HG03354 (cell line): Measurements from ENCODE around the gene ZNF101.
"Not testable (repeated sequence)": the region's sequence is repeated elsewhere in the genome, so short reads cannot be mapped to it uniquely, and the experiment has no call there.

Source experiments
- ATAC-seq: cut with Tn5 transposase; IDR thresholded peaks from one replicate; pipeline ENCODE4 v1.9.1; 2021; ENCODE audit warnings: mild to moderate bottlenecking; ENCODE audit not compliant: unreplicated experiment, poor library complexity, severe bottlenecking

Gene ZNF101

GRCh38 chr19:19697589-19697988 lies 28.9 kb downstream of the ZNF101 start:
- ATAC-seq, result no peak

DNA sequence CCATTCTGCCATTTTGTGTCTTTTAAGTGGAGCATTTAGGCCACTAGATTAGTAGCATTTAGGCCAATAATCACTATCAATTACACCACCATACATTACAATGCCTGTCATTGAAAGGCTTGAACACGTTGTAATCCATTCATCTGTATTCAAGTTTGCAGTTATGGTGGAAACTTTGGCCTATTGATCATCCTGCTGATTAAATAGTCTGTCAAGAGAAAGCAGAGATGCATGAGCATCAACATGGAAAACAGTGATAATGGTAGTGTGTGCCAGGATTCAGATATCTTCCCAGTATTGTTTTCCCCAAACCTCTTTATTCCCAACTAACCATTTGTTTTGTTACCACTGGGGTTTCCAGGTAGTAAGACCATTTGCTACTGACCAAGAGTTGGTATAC lies 31.9 kb downstream of the ZNF101 start:
- not testable (repeated sequence) for ATAC-seq

GRCh38 chr19:19704836-19705235 lies 36.2 kb downstream of the ZNF101 start:
- no peak for ATAC-seq

DNA sequence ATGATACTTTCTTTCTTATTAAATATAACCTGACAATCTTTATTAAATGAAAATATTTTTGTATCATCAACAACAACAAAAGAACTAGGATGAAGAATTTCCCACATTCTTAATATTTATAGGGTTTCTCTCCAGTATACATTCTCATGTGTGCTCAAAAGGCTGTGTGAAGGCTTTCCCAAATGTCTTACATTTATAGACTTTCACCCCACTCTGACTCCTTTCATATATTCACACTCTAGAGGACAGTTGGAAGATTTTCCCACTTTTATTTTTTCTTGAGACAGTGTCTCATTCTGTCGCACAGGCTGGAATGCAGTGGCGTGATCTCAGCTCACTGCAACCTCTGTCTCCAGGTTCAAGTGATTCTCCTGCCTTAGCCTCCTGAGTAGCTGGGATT lies 41.9 kb downstream of the ZNF101 start:
- ATAC-seq, result no peak

DNA sequence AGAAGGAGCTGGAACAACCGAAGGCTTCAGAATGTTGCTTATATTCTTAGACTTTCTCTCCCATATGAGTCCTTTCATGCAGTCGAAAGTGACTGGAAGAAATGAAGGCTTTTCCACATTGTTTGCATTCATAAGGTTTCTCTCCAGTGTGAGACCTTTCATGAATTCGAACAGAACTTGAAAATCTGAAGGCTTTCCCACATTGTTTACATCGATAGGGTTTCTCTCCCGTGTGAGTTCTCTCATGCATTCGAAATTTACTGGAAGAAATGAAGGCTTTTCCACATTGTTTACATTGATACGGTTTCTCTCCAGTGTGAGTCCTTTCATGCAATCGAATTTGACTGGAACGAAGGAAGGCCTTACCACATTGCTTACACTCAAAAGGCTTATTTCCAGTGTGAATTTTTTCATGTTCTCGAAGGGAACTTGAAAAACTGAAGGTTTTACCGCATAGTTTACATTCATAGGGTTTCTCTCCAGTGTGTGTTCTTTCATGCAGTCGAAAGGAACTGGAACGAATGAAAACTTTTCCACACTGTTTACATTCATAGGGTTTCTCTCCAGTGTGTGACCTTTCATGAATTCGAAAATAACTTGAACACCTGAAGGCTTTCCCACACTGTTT lies 42.8 kb downstream of the ZNF101 start:
- ATAC-seq, result no peak

GRCh38 chr19:19711934-19712828 lies 43.5 kb downstream of the ZNF101 start:
- ATAC-seq, result no peak

- ATAC-seq, result no peak
Measured at GRCh38 chr19:19719798-19720197, 51.2 kb downstream of the ZNF101 start.

DNA sequence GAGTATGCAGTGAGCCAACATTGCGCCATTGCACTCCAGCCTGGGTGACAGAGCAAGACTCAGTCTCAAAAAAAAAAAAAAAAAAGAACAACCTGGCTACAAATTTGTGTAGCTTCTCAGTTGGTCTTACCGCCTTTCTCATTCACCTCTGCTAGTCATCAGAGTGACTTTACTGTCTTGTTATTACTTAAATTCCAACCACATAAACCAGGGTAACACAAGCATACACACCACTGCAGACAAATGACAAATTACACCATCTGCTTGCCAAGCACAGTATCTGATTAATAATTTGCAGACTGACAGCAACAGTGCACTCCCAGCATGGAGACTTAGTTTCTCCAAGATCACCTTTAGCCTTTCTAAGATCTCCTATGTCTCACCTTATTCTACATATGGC lies 53.3 kb downstream of the ZNF101 start:
- no peak for ATAC-seq

DNA sequence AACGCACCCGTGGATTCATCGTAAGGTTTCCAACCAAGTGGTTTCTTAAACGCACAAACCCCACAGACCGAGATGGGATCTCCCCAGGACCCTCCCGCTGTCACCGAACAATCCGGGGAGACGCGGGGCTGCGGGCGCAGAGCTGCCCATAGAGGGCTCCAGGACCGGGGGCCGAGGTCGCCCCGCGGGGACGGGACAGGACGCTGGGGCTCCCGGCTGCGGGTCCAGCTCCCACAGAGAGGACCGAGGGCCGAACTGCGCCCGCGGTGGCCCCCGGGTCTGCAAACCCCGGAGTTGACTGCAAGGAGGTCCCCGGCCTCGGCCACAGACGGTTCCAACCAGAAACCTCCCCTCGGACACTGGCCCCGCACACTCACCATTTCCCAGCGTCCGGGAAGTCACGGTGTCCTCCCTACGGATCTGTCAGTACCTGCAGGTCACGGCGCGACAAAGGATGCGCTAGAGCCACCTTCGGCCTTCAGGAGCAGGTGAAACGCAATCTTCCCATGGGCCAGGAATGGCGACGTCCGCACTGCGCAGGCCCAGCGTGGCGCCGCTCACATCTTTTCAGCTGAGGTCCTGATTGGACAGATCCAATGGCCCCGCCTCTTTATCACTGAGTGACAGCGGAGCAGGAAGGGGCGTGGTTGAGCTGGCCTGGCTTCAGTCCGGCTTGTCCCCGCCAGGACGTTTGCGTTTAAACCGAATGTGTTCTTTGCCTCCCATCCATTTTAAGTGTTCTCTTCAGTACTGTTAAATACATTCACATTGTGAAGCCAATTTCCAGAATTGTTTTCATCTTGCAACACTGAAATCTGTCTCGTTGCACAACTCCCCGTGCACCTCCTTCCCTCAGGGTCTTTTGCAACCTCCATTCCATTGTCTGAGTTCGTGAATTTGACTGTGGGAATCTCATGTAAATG lies 64.2 kb downstream of the ZNF101 start, which contains the start of gene ZNF14:
TSS of gene ZNF14 (minus strand) at position 534 of the 923 bp plus-strand sequence. CDS start at position 380, 154 bp downstream.
- ATAC-seq, result peak; percentile 99
